ENCODE results near the gene CCM2.

The CCM2 gene

GRCh38 chr7:44998153-44998871, 1.7 kb upstream of the CCM2 start:
- Histone ChIP-seq H3K4me3 (peak overlapping the region; percentile 88 to 94), H3K4me1 (peaks cover 0 to 17% (median 15%) of the 10 kb centered on the region in 4 donors)

GRCh38 chr7:44999245-45000092, 532 bp upstream of the CCM2 start:
- H3K36me3 ChIP-seq: no peaks in the 10 kb centered on the region
- peak; percentile 99 to 100 for DNase-seq
- TF ChIP-seq CTCF (IDR thresholded peaks at IDR 0.05): no peak
- no peaks in the 10 kb centered on the region for H3K9me3 ChIP-seq
- no peaks in the 10 kb centered on the region for H3K27me3 ChIP-seq
- H3K27ac ChIP-seq: peak overlapping the region; percentile 85 to 89
- intact Hi-C loops (cut with DNase I; ENCODE audit: low total_unique reads): loop anchor here (5.0 to 10.0 kb wide), 2 partner anchors 88 to 115 kb away; partner anchors contain the start of genes NACAD and PURB
- peaks cover 0 to 17% (median 15%) of the 10 kb centered on the region in 4 donors for H3K4me1 ChIP-seq
- H3K4me3 ChIP-seq: peak overlapping the region; percentile 88 to 94

More at GRCh38 chr7:44998153-44998871, 1.7 kb upstream of the CCM2 start:
- peak overlapping the region; percentile 85 to 89 for H3K27ac ChIP-seq
- no peaks in the 10 kb centered on the region for H3K36me3 ChIP-seq
- no peak for DNase-seq
- H3K27me3 ChIP-seq: no peaks in the 10 kb centered on the region
- no peak for TF ChIP-seq CTCF (IDR thresholded peaks at IDR 0.05)
- intact Hi-C loops (cut with DNase I; ENCODE audit: low total_unique reads): loop anchor here (5.0 kb wide), 1 partner anchor 89 kb away; the partner anchor contains the start of gene NACAD
- no peaks in the 10 kb centered on the region for H3K9me3 ChIP-seq

- Histone ChIP-seq H3K27ac (peak overlapping the region; percentile 85 to 96), H3K36me3 (no peaks in the 10 kb centered on the region), H3K9me3 (no peaks in the 10 kb centered on the region), H3K27me3 (no peaks in the 10 kb centered on the region), H3K4me1 (peaks cover 0 to 17% (median 15%) of the 10 kb centered on the region in 4 donors), H3K4me3 (peak overlapping the region; percentile 88 to 94)
- peak in 1 of 2 donors; percentile 44 for DNase-seq
- intact Hi-C loops (cut with DNase I; ENCODE audit: low total_unique reads): loop anchor here (10.0 kb wide), 1 partner anchor 116 kb away; the partner anchor contains the start of gene PURB
- TF ChIP-seq CTCF (IDR thresholded peaks at IDR 0.05): no peak
These were observed 1.2 kb downstream of the CCM2 start for GRCh38 chr7:45001138-45001694.

GRCh38 chr7:45001826-45002225, 1.8 kb downstream of the CCM2 start:
- Histone ChIP-seq H3K36me3 (no peaks in the 10 kb centered on the region), H3K27ac (peak overlapping the region in 1 of 2 donors; percentile 96), H3K9me3 (no peaks in the 10 kb centered on the region), H3K4me3 (no peak overlapping the region), H3K27me3 (no peaks in the 10 kb centered on the region), H3K4me1 (peaks cover 0 to 17% (median 15%) of the 10 kb centered on the region in 4 donors)
- no peak for TF ChIP-seq CTCF (IDR thresholded peaks at IDR 0.05)
- no peak for DNase-seq
- intact Hi-C loops (cut with DNase I; ENCODE audit: low total_unique reads): loop anchor here (10.0 kb wide), 1 partner anchor 117 kb away; the partner anchor contains the start of gene PURB

- no peak for TF ChIP-seq CTCF (IDR thresholded peaks at IDR 0.05)
- H3K36me3 ChIP-seq: no peaks in the 10 kb centered on the region
- DNase-seq: peak in 1 of 2 donors; percentile 11
- no peaks in the 10 kb centered on the region for H3K9me3 ChIP-seq
- H3K27me3 ChIP-seq: no peaks in the 10 kb centered on the region
- H3K4me3 ChIP-seq: no peak overlapping the region
- intact Hi-C loops (cut with DNase I; ENCODE audit: low total_unique reads): loop anchor here (10.0 kb wide), 1 partner anchor 119 kb away; the partner anchor contains the start of gene PURB
- no peak overlapping the region for H3K27ac ChIP-seq
- H3K4me1 ChIP-seq: peaks cover 0 to 17% (median 15%) of the 10 kb centered on the region in 4 donors
These were observed 3.8 kb downstream of the CCM2 start for GRCh38 chr7:45003789-45004188.

All from tibial artery (tissue), 4 donors.